ENCODE data around the gene ITIH3.

GRCh38 chr3:52793702-52794611, 639 bp upstream of the ITIH3 start:
- no peak for TF ChIP-seq POLR2A (IDR thresholded peaks at IDR 0.05)
- TF ChIP-seq, protein P1, sequence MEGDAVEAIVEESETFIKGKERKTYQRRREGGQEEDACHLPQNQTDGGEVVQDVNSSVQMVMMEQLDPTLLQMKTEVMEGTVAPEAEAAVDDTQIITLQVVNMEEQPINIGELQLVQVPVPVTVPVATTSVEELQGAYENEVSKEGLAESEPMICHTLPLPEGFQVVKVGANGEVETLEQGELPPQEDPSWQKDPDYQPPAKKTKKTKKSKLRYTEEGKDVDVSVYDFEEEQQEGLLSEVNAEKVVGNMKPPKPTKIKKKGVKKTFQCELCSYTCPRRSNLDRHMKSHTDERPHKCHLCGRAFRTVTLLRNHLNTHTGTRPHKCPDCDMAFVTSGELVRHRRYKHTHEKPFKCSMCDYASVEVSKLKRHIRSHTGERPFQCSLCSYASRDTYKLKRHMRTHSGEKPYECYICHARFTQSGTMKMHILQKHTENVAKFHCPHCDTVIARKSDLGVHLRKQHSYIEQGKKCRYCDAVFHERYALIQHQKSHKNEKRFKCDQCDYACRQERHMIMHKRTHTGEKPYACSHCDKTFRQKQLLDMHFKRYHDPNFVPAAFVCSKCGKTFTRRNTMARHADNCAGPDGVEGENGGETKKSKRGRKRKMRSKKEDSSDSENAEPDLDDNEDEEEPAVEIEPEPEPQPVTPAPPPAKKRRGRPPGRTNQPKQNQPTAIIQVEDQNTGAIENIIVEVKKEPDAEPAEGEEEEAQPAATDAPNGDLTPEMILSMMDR (IDR thresholded peaks at IDR 0.05) = no peak

All from uterus (tissue), 2 donors.